ENCODE measurements around the gene B3GNT9.

Gene B3GNT9

DNA sequence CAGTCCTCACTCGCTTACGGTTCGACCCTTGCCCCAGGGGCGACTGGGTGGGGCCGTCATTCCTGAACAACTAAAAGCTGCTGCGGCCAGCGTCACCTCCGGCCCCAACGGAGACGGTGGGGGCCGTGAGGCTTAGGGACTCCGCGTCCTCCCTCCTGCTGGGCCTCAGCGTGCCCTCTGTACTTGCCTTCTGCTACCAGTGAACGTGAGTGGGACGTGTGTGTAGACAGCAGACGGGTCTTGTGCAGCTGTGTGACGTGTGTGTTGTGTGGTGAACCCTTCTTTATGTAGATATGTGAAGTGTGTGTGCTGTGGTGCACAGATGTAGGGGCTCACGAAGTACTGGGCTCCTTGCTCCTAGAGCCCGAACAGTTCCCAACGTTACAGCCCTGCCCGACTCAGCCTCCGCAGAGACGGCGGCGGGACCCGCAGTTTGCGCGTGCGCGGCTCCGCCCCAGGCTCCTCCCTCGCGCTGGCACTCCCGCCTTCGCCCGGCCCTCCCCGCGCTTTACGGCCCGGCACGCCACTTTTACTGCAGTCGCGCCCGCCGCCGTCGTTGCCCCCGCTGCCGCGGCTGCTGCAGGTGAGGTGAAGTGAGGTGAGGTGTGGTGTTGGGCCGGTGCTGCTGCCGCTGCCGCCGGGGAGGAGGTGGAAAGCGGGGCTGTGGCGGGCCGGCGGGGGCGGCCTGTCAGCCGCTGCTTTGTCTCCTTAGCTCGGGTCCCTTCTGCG lies 41.2 kb downstream of the B3GNT9 start, which contains the start of gene PHAF1:
PHAF1 (plus strand) TSS at position 535 of the 729 bp plus-strand sequence. CDS start 235 bp downstream, outside the sequence.
- DNase-seq: peak; percentile 89

GRCh38 chr16:67108931-67109406 lies 41.8 kb downstream of the B3GNT9 start:
- DNase-seq: no peak

- DNase-seq: no peak
These were observed 42.3 kb downstream of the B3GNT9 start for GRCh38 chr16:67108489-67108888.

GRCh38 chr16:67105881-67106280 lies 44.9 kb downstream of the B3GNT9 start:
- DNase-seq: no peak

- DNase-seq: no peak
These were observed 45.6 kb downstream of the B3GNT9 start for GRCh38 chr16:67105246-67105645.

DNA sequence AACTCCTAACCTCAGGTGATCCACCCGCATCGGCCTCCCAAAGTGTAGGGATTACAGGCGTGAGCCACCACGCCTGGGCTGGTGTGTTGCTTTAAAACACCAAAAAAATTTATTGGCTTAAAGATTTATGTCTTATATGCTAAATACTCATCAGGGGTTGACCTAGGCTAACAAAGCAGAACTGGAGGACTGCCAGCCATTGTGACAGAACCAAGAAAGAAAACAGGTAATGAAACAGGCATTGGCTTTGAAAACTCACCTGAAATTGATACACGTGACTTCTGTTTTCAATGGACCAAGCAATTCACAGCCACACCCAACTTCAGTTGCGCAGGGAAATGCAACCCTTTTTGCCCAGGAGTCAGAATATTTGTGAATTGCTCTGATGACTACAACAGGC lies 46.0 kb downstream of the B3GNT9 start:
- DNase-seq: no peak

DNA sequence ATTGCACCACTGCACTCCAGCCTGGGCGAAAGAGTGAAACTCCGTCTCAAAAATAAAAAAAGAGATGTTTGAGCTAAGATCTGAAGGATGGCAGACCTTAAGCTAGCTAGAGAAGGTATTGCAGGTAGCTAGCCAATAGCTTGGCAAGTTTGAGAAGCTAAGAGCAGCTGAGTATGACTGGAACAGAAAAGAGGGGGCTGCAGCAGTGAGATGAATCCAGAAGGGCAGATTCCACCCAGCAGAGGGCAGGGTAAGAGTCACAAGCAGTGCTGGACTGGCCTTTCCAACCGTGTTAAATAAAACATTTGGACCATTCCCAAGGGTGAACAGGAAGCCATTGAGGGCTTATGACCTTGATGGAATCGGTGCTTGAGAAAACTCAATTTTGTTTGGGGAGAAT lies 46.7 kb downstream of the B3GNT9 start:
- peak; percentile 4 for DNase-seq

- DNase-seq: no peak
These were observed 49.3 kb downstream of the B3GNT9 start for GRCh38 chr16:67101311-67102082.

GRCh38 chr16:67100569-67101310 lies 50.1 kb downstream of the B3GNT9 start:
- peak; percentile 21 for DNase-seq

DNA sequence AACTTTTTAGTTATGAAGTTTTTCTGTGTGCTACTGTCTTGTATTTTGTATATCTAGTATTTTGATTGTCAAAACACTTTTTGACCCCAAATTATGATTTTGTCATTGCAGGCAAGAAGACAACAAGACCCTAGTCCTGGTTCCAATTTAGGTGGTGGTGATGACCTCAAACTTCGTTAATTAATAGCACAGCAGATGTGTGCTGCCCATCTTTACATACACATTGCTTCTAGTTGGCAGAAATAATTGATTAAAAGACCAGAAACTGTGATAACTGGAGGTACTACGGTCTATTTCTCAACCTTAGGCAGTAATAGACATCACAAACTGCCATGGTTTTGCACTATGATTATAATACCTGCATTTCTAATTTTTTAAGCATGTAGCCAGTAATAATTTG lies 52.2 kb downstream of the B3GNT9 start:
- no peak for DNase-seq
